Myocyte (in vitro differentiated cells): ENCODE results near the gene UTF1. TPM values are rescaled to one million over a fixed set of nuclear protein-coding genes. Genes with fewer than 3 reads are reported as not detected.

Experiments
- DNase-seq: peaks from one replicate; pipeline ENCODE4 v3.0.0-alpha.2; 2012; ENCODE audit warnings: low read depth
- polyA plus RNA-seq: library from polyadenylated mRNA; unstranded; fragments of >200 nt; gene quantifications from one replicate; pipeline ENCODE4 v1.2.1, GENCODE V29; 2012; ENCODE audit warnings: missing spikeins
- total RNA-seq: library from RNA; depleted of rRNA; stranded (reverse); fragments of >200 nt; gene quantifications from 2 replicates; pipeline ENCODE4 v1.2.3, GENCODE V29; 2014

The UTF1 gene
- not detected in 2 replicates for total RNA-seq
- polyA plus RNA-seq: not detected

GRCh38 chr10:133230044-133230361, at the start of gene UTF1:
Gene UTF1 (plus strand): TSS chr10:133230217. CDS start chr10:133230289, 72 bp downstream.
- DNase-seq: no peak

GRCh38 chr10:133180965-133181639, 48.9 kb upstream of the UTF1 start:
- DNase-seq: no peak

- DNase-seq: no peak
Measured at GRCh38 chr10:133182190-133182589, 47.8 kb upstream of the UTF1 start.

GRCh38 chr10:133182791-133183645, 47.0 kb upstream of the UTF1 start:
- DNase-seq: no peak

GRCh38 chr10:133183646-133184378, 46.2 kb upstream of the UTF1 start:
- DNase-seq: no peak

GRCh38 chr10:133184591-133185244, 45.3 kb upstream of the UTF1 start:
- no peak for DNase-seq

- no peak for DNase-seq
Measured at GRCh38 chr10:133185421-133185820, 44.6 kb upstream of the UTF1 start.

- no peak for DNase-seq
Measured at GRCh38 chr10:133185916-133186315, 44.1 kb upstream of the UTF1 start.

GRCh38 chr10:133186416-133187090, 43.5 kb upstream of the UTF1 start:
- DNase-seq: no peak

GRCh38 chr10:133187091-133187905, 42.7 kb upstream of the UTF1 start:
- no peak for DNase-seq

GRCh38 chr10:133187906-133188681, 41.9 kb upstream of the UTF1 start:
- DNase-seq: no peak

GRCh38 chr10:133189256-133189655, 40.8 kb upstream of the UTF1 start:
- DNase-seq: no peak

- no peak for DNase-seq
Measured at GRCh38 chr10:133189726-133190125, 40.3 kb upstream of the UTF1 start.

- no peak for DNase-seq
Measured at GRCh38 chr10:133190225-133190624, 39.8 kb upstream of the UTF1 start.

- DNase-seq: no peak
Measured at GRCh38 chr10:133191651-133192050, 38.4 kb upstream of the UTF1 start.

- DNase-seq: no peak
Measured at GRCh38 chr10:133194151-133194550, 35.9 kb upstream of the UTF1 start.

GRCh38 chr10:133195096-133195495, 34.9 kb upstream of the UTF1 start:
- DNase-seq: no peak

- no peak for DNase-seq
Measured at GRCh38 chr10:133195611-133196010, 34.4 kb upstream of the UTF1 start.

GRCh38 chr10:133196221-133196915, 33.6 kb upstream of the UTF1 start:
- no peak for DNase-seq
